A673 (cell line): ENCODE data around the gene JKAMP. TPM values are rescaled to one million over a fixed set of nuclear protein-coding genes. Genes with fewer than 3 reads are reported as not detected.

ENCODE experiments used
- BruUV-seq: library from RNA; stranded (reverse); fragments of 400-500 nt; replicated peaks from 2 replicates; lab custom pipeline; 2021; lab: Mats Ljungman, UMichigan
- CTCF ChIA-PET: fragments of 300-600 bp; sonication (Branson Sonifier 250); formaldehyde crosslinking; loops from one replicate; lab custom pipeline; 2022; ENCODE audit warnings: antibody characterized with exemption; lab: Charles Lee
- POLR2A ChIA-PET: fragments of 300-600 bp; sonication (Branson Sonifier 250); formaldehyde crosslinking; loops from one replicate; lab custom pipeline; 2022; ENCODE audit warnings: antibody characterized with exemption; ENCODE audit not compliant: low non-redundant PET; lab: Charles Lee
- DNase-seq: peaks from one replicate; pipeline ENCODE4 v3.0.0-alpha.2; 2015; ENCODE audit warnings: low spot score
- H3K27ac ChIP-seq: fragments of 200-600 bp; sonication (generic); 2 replicates; pipeline ENCODE4 v1.5.1; 2016; ENCODE audit warnings: mixed run types, low read depth, mild to moderate bottlenecking, mixed read lengths, antibody characterized with exemption, low read length; ENCODE audit not compliant: poor library complexity, severe bottlenecking
- H3K27me3 ChIP-seq: fragments of 200-600 bp; sonication (generic); replicated peaks from 2 replicates; pipeline ENCODE4 v1.6.1; 2017; ENCODE audit warnings: mixed run types, low read depth, mild to moderate bottlenecking, mixed read lengths, antibody characterized with exemption, low read length; ENCODE audit not compliant: insufficient read depth, poor library complexity
- H3K36me3 ChIP-seq: fragments of 200-600 bp; sonication (generic); 2 replicates; pipeline ENCODE4 v1.6.1; 2016; ENCODE audit warnings: mixed run types, mild to moderate bottlenecking, mixed read lengths, antibody characterized with exemption, low read length; ENCODE audit not compliant: insufficient read depth, poor library complexity, severe bottlenecking
- H3K4me1 ChIP-seq: fragments of 200-600 bp; sonication (generic); 2 replicates; pipeline ENCODE4 v1.6.1; 2017; ENCODE audit warnings: mixed run types, mild to moderate bottlenecking, mixed read lengths, antibody characterized with exemption, low read length; ENCODE audit not compliant: insufficient read depth, poor library complexity, severe bottlenecking
- H3K4me3 ChIP-seq: fragments of 200-600 bp; sonication (generic); 2 replicates; pipeline ENCODE4 v1.5.1; 2016; ENCODE audit warnings: low read depth, mixed run types, mild to moderate bottlenecking, mixed read lengths, low read length; ENCODE audit not compliant: poor library complexity, severe bottlenecking
- H3K9me3 ChIP-seq: fragments of 200-600 bp; sonication (generic); 2 replicates; pipeline ENCODE4 v1.6.1; 2016; ENCODE audit warnings: mixed run types, low read depth, mild to moderate bottlenecking, mixed read lengths, antibody characterized with exemption, low read length; ENCODE audit not compliant: poor library complexity, severe bottlenecking
- CTCF ChIP-seq: fragments of 300-800, 200-600 bp; sonication (generic); conservative IDR thresholded peaks from 2 replicates; pipeline ENCODE4 v1.5.1; 2017; ENCODE audit warnings: low read depth, mild to moderate bottlenecking, antibody characterized with exemption, low read length, moderate library complexity, mixed read lengths
- EZH2 ChIP-seq: fragments of 200-600 bp; sonication (generic); IDR thresholded peaks from 2 replicates; pipeline ENCODE4 v1.6.1; 2017; ENCODE audit warnings: borderline replicate concordance, low read depth, mild to moderate bottlenecking, mixed read lengths, antibody characterized with exemption, low read length; ENCODE audit not compliant: poor library complexity, severe bottlenecking
- intact Hi-C: fragments of 100-400 bp; cut with micrococcal nuclease; formaldehyde crosslinking; loops from one replicate; pipeline ENCODE4 v1.10.0; 2022; ENCODE audit not compliant: unreplicated experiment
- total RNA-seq: library from RNA; stranded (reverse); gene quantifications from 2 replicates; pipeline ENCODE4 v1.2.3, GENCODE V29; 2021

Gene JKAMP
- total RNA-seq, 1 experiment from 2014 or later: 51.6 TPM

DNA sequence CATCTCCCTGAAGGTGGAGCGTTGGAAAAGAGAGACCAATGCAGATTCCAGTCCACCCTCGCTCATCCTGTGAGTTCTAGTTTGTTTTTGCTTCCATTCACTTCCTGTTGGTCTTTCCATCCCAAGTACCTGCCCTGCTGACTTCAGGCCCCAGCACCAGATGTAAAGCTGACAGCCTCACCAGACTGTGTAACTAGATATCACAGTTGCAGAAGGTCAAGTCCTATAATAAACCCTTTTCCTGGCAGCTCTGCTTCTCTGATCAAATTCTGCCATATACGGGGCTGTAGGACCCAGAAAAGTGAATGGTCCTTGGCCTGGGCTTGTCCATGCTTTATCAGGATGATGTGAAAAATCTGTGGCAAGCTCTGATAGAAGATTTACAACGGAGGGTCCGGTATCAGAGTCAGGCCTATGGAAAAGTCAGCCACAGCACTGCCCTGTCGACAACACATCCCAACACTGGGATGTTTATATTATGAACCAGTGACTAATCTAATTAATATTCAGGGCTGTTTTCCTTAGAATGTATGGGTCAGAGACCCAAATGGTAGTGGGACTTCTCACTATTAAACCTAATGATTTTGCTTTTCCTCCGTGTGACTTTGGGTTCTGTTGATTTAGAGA, 50.2 kb downstream of the JKAMP start:
- ChIA-PET POLR2A (no interaction called here), CTCF (no interaction called here)
- no TSS peak for BruUV-seq
- intact Hi-C loops: no loop called here
- H3K27ac ChIP-seq: no peak overlapping the region
- no peaks in the 10 kb centered on the region for H3K27me3 ChIP-seq
- no peaks in the 10 kb centered on the region for H3K4me1 ChIP-seq
- no peak for DNase-seq
- TF ChIP-seq EZH2 (no peak), CTCF (no peak)
- H3K9me3 ChIP-seq: no peaks in the 10 kb centered on the region
- no peak overlapping the region for H3K4me3 ChIP-seq
- H3K36me3 ChIP-seq: no peaks in the 10 kb centered on the region

DNA sequence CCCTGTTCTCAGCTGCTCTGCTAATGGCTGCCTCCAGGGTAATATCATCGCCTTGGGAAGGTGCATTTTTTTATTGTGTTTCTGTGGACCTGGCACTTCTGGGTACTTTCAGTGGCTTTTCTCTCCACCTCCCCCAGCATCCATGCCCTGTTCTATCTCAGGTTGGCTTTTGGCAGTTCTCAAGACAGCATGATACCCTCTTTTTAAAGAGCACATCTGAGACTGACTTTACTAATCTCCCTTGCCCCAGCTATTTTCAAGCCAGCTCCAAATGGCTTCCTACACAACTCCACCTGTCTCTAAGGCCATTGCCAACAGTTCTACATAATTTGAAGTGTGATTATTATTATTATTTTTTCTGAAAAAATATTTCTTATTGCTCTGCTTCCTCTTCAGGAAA, 53.2 kb downstream of the JKAMP start:
- no peak for DNase-seq
- CTCF ChIA-PET: no interaction called here
- intact Hi-C loops: no loop called here
- peaks cover 16% of the 10 kb centered on the region for H3K4me1 ChIP-seq
- H3K36me3 ChIP-seq: no peaks in the 10 kb centered on the region
- H3K27me3 ChIP-seq: no peaks in the 10 kb centered on the region
- POLR2A ChIA-PET: no interaction called here
- TF ChIP-seq CTCF (no peak), EZH2 (no peak)
- no peak overlapping the region for H3K4me3 ChIP-seq
- H3K9me3 ChIP-seq: no peaks in the 10 kb centered on the region
- H3K27ac ChIP-seq: no peak overlapping the region
- no TSS peak for BruUV-seq

GRCh38 chr14:59538936-59539335, 54.6 kb downstream of the JKAMP start:
- no peak for TF ChIP-seq CTCF
- TF ChIP-seq EZH2: no peak
- Histone ChIP-seq H3K27ac (no peak overlapping the region), H3K4me3 (no peak overlapping the region), H3K4me1 (peaks cover 16% of the 10 kb centered on the region), H3K9me3 (no peaks in the 10 kb centered on the region), H3K27me3 (no peaks in the 10 kb centered on the region), H3K36me3 (no peaks in the 10 kb centered on the region)
- no TSS peak for BruUV-seq
- DNase-seq: no peak
- ChIA-PET CTCF (no interaction called here), POLR2A (no interaction called here)
- intact Hi-C loops: no loop called here
